ENCODE data around the gene LHFPL3.

LHFPL3 gene

DNA sequence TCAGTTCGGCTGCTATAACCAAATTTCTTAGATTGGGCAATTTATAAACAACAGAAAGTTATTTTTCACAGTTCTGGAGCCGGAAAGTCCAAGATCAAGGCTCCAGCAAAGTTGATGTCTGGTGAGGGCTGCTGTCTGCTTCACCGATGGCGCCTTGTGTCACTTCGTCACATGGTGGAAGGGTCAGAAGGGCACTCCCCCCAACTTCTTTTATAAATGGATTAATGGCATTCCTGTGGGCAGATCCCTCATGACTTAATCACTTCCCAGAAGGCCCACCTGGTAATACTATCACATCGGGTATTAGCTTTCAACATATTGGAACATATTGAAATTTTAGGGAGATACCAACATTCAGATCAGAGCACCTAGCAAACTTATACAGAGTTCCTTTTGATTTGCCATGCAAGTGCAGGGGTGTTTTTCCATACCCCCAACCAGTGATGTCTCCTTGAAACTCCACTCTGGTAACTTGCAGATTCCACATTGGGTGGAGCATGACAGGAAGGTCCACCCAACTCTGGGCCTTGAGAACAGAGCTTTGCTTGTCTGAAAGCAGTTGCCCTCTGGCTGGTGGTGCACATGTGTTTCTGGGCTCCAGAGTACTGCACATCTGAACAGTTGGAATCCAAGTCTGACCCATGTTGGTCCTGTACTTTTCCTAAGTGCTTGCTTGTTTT lies 600.5 kb downstream of the LHFPL3 start:
- no peak overlapping the region for H3K4me3 ChIP-seq (ENCODE audit: low read depth, low read length)
- H3K36me3 ChIP-seq: no peaks in the 10 kb centered on the region
- peaks cover 11% of the 10 kb centered on the region for H3K4me1 ChIP-seq
- DNase-seq: no peak
- TF ChIP-seq, protein P1, sequence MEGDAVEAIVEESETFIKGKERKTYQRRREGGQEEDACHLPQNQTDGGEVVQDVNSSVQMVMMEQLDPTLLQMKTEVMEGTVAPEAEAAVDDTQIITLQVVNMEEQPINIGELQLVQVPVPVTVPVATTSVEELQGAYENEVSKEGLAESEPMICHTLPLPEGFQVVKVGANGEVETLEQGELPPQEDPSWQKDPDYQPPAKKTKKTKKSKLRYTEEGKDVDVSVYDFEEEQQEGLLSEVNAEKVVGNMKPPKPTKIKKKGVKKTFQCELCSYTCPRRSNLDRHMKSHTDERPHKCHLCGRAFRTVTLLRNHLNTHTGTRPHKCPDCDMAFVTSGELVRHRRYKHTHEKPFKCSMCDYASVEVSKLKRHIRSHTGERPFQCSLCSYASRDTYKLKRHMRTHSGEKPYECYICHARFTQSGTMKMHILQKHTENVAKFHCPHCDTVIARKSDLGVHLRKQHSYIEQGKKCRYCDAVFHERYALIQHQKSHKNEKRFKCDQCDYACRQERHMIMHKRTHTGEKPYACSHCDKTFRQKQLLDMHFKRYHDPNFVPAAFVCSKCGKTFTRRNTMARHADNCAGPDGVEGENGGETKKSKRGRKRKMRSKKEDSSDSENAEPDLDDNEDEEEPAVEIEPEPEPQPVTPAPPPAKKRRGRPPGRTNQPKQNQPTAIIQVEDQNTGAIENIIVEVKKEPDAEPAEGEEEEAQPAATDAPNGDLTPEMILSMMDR (IDR thresholded peaks at IDR 0.05; ENCODE audit: low read depth, low read length): no peak
- H3K27me3 ChIP-seq: no peaks in the 10 kb centered on the region
- no peaks in the 10 kb centered on the region; the same call in 1 of the 2 replicates for H3K9me3 ChIP-seq

DNA sequence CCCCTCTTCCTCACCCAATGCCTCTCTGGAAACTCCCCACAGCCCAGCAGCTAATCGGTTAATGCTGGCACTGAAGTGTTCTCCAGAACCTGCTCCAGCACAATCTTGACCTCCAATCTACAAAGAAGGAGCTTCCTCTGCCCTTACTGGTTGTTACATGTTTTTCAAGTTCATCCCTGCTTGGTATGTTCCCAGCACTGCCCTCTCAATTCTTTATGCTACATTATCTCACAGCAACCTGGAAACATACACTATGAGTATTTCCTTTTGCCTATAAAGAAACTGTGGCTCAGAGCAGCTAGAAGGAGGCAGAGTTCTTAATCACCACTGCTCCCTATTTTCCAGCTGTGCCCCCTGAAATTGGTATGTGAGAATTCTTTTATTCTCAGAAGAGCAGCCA lies 601.5 kb downstream of the LHFPL3 start:
- DNase-seq: no peak
- Histone ChIP-seq H3K36me3 (no peaks in the 10 kb centered on the region), H3K9me3 (no peaks in the 10 kb centered on the region; the same call in 1 of the 2 replicates), H3K4me3 (ENCODE audit: low read depth, low read length) (no peak overlapping the region), H3K4me1 (peaks cover 11% of the 10 kb centered on the region), H3K27me3 (no peaks in the 10 kb centered on the region)
- TF ChIP-seq, protein P1 (IDR thresholded peaks at IDR 0.05; ENCODE audit: low read depth, low read length): no peak

DNA sequence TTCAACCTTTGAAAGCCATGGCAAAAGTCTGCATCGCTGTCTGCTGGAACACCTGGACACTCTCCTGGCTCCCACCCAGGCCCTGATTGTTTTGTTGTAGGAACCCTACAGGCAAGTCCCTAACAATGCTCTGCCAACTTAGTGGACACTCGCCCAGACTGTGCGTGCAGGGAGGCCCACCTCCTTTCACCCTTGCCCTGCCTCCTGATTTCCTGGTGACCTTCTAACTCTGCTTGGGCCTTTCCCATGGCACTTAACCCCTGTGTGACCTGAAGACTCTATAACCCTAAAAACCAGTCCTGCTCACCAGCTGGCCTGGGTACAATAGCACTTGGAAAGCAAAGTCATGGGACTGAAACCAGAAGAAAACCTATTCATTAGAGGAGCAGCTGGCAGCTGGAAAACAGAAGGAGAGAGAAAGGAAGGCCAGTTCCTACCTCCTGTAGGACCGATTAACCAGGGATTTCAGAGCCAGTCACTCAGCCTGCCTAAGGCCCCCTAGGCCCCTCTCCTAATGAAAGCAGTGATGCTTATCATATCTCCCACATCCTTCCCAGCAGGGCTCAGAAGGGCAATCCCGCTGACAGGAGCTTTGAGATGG lies 602.9 kb downstream of the LHFPL3 start:
- TF ChIP-seq, protein P1 (IDR thresholded peaks at IDR 0.05; ENCODE audit: low read depth, low read length): no peak
- Histone ChIP-seq H3K4me1 (peaks cover 16% of the 10 kb centered on the region), H3K27me3 (no peaks in the 10 kb centered on the region), H3K4me3 (ENCODE audit: low read depth, low read length) (no peak overlapping the region), H3K9me3 (no peaks in the 10 kb centered on the region; the same call in 1 of the 2 replicates), H3K36me3 (no peaks in the 10 kb centered on the region)
- DNase-seq: peak; percentile 78

DNA sequence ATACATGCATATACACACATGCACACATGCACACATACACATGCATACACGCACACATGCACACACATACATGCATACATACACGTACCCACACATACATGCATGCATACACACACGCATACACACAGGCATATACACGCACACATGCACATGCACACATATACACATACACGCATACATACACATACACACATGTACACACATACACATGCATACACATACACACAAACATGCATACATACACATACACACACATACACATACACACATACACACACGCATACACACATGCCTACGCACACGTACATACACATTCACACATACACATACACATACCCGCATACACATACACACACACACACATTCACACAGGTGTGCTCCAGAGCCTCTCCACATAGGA lies 604.6 kb downstream of the LHFPL3 start:
- no peak for DNase-seq
- H3K27me3 ChIP-seq: no peaks in the 10 kb centered on the region
- H3K4me3 ChIP-seq (ENCODE audit: low read depth, low read length): no peak overlapping the region
- H3K36me3 ChIP-seq: no peaks in the 10 kb centered on the region
- TF ChIP-seq, protein P1 (IDR thresholded peaks at IDR 0.05; ENCODE audit: low read depth, low read length): no peak
- peaks cover 17% of the 10 kb centered on the region for H3K4me1 ChIP-seq
- H3K9me3 ChIP-seq: no peaks in the 10 kb centered on the region; the same call in 1 of the 2 replicates

DNA sequence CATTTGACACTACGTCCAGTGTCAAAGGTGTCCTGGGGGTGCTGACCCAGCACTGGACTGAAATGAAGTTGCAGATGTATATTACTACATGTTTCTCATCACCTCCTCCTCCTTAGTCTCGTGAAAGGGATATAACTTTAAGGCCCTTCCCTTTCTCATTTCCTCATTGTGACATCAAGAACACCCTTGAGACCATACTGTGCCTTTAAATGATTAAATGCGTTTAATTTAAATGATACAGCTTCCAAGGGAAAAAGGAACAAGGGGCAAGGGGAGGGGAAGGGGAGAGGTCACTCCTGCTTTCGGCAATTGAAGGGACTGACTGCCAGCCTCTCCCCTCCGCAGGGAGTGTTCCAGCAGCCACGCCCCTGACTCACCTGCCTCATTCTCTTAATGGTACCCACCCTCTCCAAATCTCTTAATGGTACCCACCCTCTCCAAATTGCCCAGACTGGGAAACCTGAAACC lies 605.2 kb downstream of the LHFPL3 start:
- no peaks in the 10 kb centered on the region for H3K36me3 ChIP-seq
- H3K9me3 ChIP-seq: no peaks in the 10 kb centered on the region; the same call in 1 of the 2 replicates
- H3K4me3 ChIP-seq (ENCODE audit: low read depth, low read length): no peak overlapping the region
- H3K27me3 ChIP-seq: no peaks in the 10 kb centered on the region
- TF ChIP-seq, protein P1 (IDR thresholded peaks at IDR 0.05; ENCODE audit: low read depth, low read length): no peak
- DNase-seq: no peak
- peaks cover 18% of the 10 kb centered on the region for H3K4me1 ChIP-seq

DNA sequence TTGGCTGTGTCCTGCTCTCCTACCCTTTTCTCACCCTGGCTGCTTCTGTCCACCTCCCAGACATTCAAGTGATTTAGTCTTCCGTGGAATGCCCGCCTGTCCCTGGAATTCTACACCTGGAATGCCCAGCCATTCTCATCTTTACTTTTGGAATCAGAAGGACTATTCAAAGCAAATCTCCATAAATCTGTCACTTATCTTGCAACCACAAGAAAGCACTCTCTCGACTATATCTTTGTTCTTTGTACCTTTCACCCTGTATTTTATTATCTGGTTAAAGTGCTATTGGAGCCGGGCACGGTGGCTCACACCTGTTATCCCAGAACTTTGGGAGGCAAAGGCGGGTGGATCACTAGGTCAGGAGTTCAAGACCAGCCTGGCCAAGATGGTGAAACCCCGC lies 606.3 kb downstream of the LHFPL3 start:
- DNase-seq: no peak
- no peaks in the 10 kb centered on the region for H3K27me3 ChIP-seq
- TF ChIP-seq, protein P1 (IDR thresholded peaks at IDR 0.05; ENCODE audit: low read depth, low read length): no peak
- peaks cover 23% of the 10 kb centered on the region for H3K4me1 ChIP-seq
- no peak overlapping the region for H3K4me3 ChIP-seq (ENCODE audit: low read depth, low read length)
- no peaks in the 10 kb centered on the region; the same call in 1 of the 2 replicates for H3K9me3 ChIP-seq
- no peaks in the 10 kb centered on the region for H3K36me3 ChIP-seq

Measured in BE2C (cell line).